T-helper 1 cell (primary cell): Measurements from ENCODE around the gene SCYGR3.

ENCODE experiments used
- DNase-seq, 5 donors: peaks; one replicate each; pipeline ENCODE4 v3.0.0-alpha.2; 2012 to 2020
- total RNA-seq, 4 donors: gene quantifications; one replicate each; lab custom pipeline; 2026; lab: John Stamatoyannopoulos, UW

SCYGR3 gene, protein sequence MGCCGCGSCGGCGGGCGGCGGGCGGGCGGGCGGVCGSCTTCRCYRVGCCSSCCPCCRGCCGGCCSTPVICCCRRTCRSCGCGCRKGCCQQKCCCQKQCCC
- total RNA-seq, result 0 reads per million in 4 donors

DNA sequence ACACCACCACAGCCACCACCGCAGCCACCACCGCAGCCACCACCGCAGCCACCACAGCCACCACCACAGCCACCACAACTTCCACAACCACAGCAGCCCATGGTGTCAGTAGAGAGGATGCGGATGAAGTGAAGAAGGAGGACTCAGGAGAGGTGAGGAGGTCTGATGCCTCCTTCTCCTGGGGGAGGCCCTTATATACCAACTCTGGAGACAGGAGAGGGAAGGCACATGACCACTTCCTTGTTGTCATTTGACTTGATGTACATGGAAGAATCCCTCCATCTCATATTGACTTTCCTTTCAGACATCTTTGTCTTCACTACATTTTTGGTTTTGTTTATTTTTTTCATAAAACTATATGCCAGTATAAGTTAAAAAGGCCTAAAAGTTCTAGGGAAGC lies at the start of gene SCYGR3:
Gene SCYGR3 (minus strand): TSS at position 101 of the 400 bp plus-strand sequence. CDS start 0 bp downstream, at position 101.
- DNase-seq, result no peak

- DNase-seq, result no peak
Measured at GRCh38 chr2:227661827-227662226, 47.2 kb upstream of the SCYGR3 start.

GRCh38 chr2:227661025-227661649 lies 46.5 kb upstream of the SCYGR3 start:
- DNase-seq, result no peak

DNA sequence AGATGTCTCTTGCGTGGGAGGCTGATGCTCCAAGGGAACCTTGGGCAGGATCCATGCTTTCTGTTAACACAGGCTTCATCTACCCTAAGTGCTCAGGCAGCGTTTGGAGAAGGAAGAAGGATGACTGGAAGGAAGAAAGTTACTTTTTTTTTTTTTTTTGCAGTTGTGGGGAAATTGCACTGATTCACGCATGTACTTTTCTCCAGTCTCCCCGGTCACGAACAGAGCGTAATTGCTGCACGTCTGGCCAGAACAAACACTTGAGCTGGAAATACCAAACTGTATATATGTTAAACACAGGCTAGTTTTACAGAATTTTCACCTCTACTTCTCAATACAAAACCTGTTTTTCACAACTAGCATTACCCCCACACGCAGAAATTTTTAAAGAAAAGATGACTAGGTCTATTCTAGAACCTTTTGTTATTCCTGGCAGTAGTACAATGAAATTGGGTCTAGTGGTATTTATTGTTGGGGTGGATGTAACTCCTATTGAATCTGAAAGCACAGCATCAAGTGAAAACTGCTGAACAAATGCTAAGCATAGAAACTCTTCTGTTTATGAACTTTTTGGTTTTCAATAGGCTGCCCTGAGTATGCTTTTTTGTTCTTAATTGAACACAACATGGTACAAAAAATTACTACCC lies 42.7 kb upstream of the SCYGR3 start:
- DNase-seq, result no peak

- no peak for DNase-seq
Measured at GRCh38 chr2:227655454-227655853, 40.8 kb upstream of the SCYGR3 start.

GRCh38 chr2:227654426-227654825 lies 39.8 kb upstream of the SCYGR3 start:
- DNase-seq, result no peak

DNA sequence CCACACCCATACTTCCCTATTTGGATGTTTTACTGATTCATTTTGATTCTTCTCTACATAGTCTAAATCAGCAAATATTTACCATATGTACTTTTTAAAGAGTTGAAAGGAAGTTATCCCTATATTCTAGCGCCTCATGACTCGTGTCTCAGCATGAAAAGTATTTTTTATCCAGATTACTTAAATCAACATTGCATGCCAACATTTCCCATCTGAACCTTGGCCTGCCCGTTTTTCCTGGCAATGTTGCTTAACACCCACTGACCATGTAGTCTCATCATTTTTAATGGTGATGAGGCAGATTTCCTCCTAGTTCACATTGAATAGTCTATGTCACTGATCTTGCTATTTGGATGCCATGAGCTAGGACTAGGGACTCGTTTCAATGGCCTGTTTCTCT lies 38.8 kb upstream of the SCYGR3 start:
- DNase-seq, result no peak

GRCh38 chr2:227643990-227644551 lies 29.4 kb upstream of the SCYGR3 start:
- DNase-seq, result no peak

GRCh38 chr2:227642656-227643055 lies 28.0 kb upstream of the SCYGR3 start:
- no peak for DNase-seq

GRCh38 chr2:227634201-227634600 lies 19.6 kb upstream of the SCYGR3 start:
- DNase-seq, result no peak

GRCh38 chr2:227632827-227633226 lies 18.2 kb upstream of the SCYGR3 start:
- no peak for DNase-seq

- no peak for DNase-seq
Measured at GRCh38 chr2:227630322-227630721, 15.7 kb upstream of the SCYGR3 start.

GRCh38 chr2:227629435-227629834 lies 14.8 kb upstream of the SCYGR3 start:
- no peak for DNase-seq

DNA sequence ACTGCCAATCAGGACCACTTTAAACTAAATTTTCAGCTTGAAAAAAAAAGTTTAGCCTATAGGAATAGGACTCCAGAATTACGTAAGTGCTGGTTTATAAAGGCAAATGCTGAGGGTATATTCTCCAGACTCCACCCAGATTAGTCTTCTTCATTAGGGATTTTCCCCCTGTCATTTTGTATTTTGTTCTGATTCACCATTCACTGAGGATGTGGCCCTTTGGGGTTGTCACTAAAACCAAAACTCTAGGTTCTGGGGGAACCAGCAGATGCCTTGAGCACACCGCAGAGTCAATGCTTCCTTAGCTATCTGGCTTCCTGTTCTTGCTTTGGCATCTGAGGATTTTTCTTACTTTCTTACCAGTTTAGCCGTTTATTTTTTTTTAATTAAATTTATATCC lies 13.1 kb upstream of the SCYGR3 start:
- DNase-seq, result peak in 1 of 5 donors; percentile 13

- DNase-seq, result no peak
Measured at GRCh38 chr2:227626580-227627151, 12.0 kb upstream of the SCYGR3 start.

DNA sequence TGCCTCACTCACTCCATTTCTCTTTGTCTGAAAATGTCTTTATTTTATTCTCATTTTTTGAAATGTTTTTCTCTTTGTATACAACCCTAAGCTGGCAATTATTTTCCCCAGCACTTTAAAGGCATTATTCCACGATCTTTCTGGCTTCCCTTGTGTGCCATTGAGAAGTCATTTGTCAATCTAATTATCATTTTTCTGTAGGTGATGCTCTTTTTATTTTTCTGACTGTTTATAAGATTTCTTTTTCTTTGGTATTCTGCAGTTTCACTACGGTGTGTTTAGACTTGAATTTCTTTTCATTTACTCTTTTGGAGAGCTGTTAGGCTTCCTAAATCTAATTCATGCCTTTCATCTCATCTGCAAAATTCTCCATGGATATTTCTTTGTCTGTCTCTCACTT lies 10.8 kb upstream of the SCYGR3 start:
- DNase-seq, result no peak

GRCh38 chr2:227623226-227623625 lies 8.6 kb upstream of the SCYGR3 start:
- no peak for DNase-seq

DNA sequence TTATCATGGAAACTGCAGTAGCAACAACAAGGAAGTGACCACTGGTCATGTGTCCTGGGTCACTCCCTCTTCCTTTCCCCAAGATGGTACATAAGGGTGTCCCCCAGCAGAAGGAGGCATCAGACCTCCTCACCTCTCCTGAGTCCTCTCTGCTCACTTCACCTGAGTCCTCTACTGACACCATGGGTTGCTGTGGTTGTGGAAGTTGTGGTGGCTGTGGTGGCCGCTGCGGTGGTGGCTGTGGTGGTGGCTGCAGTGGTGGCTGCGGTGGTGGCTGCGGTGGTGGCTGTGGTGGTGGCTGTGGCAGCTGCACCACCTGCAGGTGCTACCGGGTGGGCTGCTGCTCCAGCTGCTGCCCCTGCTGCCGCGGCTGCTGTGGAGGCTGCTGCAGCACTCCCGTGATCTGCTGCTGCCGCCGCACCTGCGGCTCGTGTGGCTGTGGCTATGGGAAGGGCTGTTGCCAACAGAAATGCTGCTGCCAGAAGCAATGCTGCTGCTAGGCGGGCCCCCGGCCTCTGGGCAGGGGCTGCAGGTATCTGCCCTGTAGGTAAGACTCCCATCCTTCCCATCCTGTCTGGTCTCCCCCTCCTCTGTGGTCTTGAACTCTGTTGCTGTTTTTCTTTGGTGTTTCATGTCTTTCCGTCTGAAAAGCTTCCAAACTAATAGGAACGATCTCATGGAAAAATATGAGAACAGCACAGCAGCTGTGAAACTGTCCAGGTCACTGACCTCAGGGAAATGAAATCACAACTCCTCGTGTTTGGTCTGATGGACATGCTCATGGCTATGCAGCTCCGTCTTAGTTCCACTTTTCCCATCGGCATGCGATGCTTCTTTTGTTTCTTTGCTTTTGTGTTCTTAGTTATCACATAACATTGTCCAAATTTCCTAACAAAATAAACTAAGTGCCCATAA lies 2.9 kb upstream of the SCYGR3 start, which contains the start of gene SCYGR4:
Gene SCYGR4 (plus strand): TSS at position 183 of the 915 bp plus-strand sequence. CDS start 0 bp downstream, at position 183.
- DNase-seq, result no peak

DNA sequence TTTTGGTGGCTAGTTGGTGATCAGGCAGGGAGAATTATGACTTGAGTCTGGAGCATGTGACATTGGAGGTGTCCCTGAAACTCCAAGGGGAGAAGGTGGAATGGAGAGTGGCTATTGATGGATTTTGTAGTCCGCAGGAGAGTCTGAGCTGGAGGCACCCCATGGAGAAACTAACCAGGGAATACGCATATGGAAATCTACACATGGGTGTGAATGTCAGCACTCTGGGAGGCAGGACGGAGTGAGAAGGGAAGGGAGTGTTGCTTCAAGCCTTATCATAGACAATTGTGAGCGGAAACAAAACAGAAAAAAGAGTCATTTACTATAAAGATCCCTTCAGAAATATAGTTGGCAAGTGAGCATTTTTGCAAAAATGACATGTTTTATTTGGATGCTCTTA lies 2.0 kb upstream of the SCYGR3 start:
- no peak for DNase-seq

GRCh38 chr2:227615906-227616305 lies 1.3 kb upstream of the SCYGR3 start:
- DNase-seq, result no peak

DNA sequence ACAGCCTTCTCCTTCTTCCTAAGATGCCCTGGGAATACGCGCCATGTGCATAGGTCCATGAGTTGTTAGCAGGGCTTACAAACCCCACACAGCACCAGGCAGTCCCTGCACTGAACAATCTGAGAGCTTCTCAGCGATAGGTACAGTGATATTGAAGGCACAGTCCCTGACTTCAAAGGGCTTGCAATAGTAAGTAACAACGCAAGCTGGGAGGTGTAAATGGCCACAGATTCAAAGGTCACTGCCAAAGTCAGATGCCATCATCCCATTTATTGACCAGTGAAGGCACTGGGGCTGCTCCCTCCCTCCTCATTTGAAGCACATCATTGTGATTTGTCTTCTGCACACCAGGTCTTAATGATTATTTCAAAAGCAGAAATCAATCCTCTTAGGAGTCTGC lies 541 bp upstream of the SCYGR3 start:
- DNase-seq, result no peak

DNA sequence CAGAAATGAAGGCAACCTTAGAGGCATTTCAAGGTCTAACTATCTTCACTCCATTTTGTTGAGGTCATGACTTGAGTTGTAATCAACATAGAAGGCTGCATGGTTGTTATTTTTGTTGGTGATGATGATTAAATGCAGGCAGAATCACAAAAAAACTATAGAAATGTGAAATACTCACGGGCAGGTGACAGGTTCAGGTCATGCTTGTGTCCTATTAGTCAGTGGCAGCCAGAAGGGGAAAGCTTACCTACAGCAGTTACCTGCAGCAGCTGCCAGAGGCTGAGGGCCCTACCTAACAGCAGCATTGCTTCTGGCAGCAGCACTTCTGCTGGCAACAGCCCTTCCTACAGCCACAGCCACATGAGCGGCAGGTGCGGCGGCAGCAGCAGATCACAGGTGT lies 394 bp downstream of the SCYGR3 start:
- DNase-seq, result no peak

DNA sequence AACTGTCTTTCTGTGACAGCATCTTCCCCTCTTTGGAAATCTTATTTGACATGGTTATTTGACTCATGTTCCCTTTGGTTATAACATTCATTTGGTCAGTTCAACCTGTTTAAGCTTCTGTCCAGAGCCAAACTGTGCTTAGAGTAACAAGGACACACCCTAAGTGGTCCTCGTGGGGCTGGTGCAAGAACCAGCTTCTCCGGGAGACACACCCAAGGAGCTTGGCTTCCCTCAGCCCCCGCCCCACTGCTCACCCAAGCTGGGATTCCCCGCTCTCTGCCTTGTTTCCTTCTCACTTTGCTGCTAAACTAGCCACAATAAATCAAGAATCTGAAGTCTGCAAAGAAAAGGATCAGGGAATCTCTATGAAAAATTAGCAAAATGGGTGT lies 1.4 kb downstream of the SCYGR3 start:
- no peak for DNase-seq
